Activated naive CD4-positive, alpha-beta T cell treated with anti-CD3 and anti-CD28 coated beads, Interleukin-2, amount 50 U/mL, for 24 hours (primary cell): Measurements from ENCODE around the gene MPIG6B.

Experiments used
- H3K27ac Mint-ChIP-seq: one replicate; pipeline ENCODE4 v1.8.0; 2021; ENCODE audit warnings: mild to moderate bottlenecking, mixed read lengths
- H3K27me3 Mint-ChIP-seq: one replicate; pipeline ENCODE4 v1.8.0; 2021; ENCODE audit warnings: mixed read lengths
- H3K36me3 Mint-ChIP-seq: one replicate; pipeline ENCODE4 v1.8.0; 2021; ENCODE audit warnings: mixed read lengths
- H3K4me1 Mint-ChIP-seq: one replicate; pipeline ENCODE4 v1.8.0; 2021; ENCODE audit warnings: mixed read lengths
- H3K4me3 Mint-ChIP-seq: one replicate; pipeline ENCODE4 v1.8.0; 2021; ENCODE audit warnings: mild to moderate bottlenecking, mixed read lengths
- H3K9me3 Mint-ChIP-seq: one replicate; pipeline ENCODE4 v1.8.0; 2021; ENCODE audit warnings: mixed read lengths

The MPIG6B gene

GRCh38 chr6:31737991-31738979 is 15.1 kb downstream of the MPIG6B start:
- Mint-ChIP-seq H3K36me3 (peaks cover 10% of the 10 kb centered on the region), H3K27ac (peak overlapping the region; percentile 66), H3K4me3 (peak overlapping the region; percentile 96), H3K4me1 (peaks cover 56% of the 10 kb centered on the region), H3K9me3 (no peaks in the 10 kb centered on the region), H3K27me3 (no peaks in the 10 kb centered on the region)

GRCh38 chr6:31739639-31740396 is 16.6 kb downstream of the MPIG6B start, which contains the start of gene MSH5:
MSH5 (plus strand) TSS chr6:31740005; CDS start chr6:31740467, 462 bp downstream.
- H3K4me3 Mint-ChIP-seq = peak within 1 kb of the TSS; percentile 98
- H3K36me3 Mint-ChIP-seq = peaks cover 10% of the 10 kb centered on the region
- peak within 1 kb of the TSS; percentile 94 for H3K27ac Mint-ChIP-seq
- no peaks in the 10 kb centered on the region for H3K27me3 Mint-ChIP-seq
- H3K9me3 Mint-ChIP-seq = no peaks in the 10 kb centered on the region
- H3K4me1 Mint-ChIP-seq = peaks cover 43% of the 10 kb centered on the region

GRCh38 chr6:31740397-31741223 is 17.4 kb downstream of the MPIG6B start:
- H3K4me3 Mint-ChIP-seq = peak overlapping the region; percentile 98
- peaks cover 10% of the 10 kb centered on the region for H3K36me3 Mint-ChIP-seq
- peak overlapping the region; percentile 94 for H3K27ac Mint-ChIP-seq
- H3K4me1 Mint-ChIP-seq = peaks cover 43% of the 10 kb centered on the region
- H3K27me3 Mint-ChIP-seq = no peaks in the 10 kb centered on the region
- no peaks in the 10 kb centered on the region for H3K9me3 Mint-ChIP-seq

GRCh38 chr6:31741815-31742214 is 18.6 kb downstream of the MPIG6B start:
- Mint-ChIP-seq H3K27me3 (no peaks in the 10 kb centered on the region), H3K27ac (no peak overlapping the region), H3K36me3 (peaks cover 10% of the 10 kb centered on the region), H3K4me1 (peaks cover 39% of the 10 kb centered on the region), H3K4me3 (peak overlapping the region; percentile 65), H3K9me3 (no peaks in the 10 kb centered on the region)

GRCh38 chr6:31742894-31743293 is 19.7 kb downstream of the MPIG6B start:
- Mint-ChIP-seq H3K9me3 (no peaks in the 10 kb centered on the region), H3K4me1 (peaks cover 28% of the 10 kb centered on the region), H3K27me3 (no peaks in the 10 kb centered on the region), H3K36me3 (peaks cover 10% of the 10 kb centered on the region), H3K27ac (no peak overlapping the region), H3K4me3 (no peak overlapping the region)

- H3K9me3 Mint-ChIP-seq = no peaks in the 10 kb centered on the region
Measured at GRCh38 chr6:31744422-31744821, 21.2 kb downstream of the MPIG6B start.

GRCh38 chr6:31749301-31750036 is 26.3 kb downstream of the MPIG6B start:
- Mint-ChIP-seq H3K4me3 (no peak overlapping the region), H3K36me3 (no peaks in the 10 kb centered on the region), H3K27ac (no peak overlapping the region), H3K4me1 (no peaks in the 10 kb centered on the region), H3K9me3 (no peaks in the 10 kb centered on the region), H3K27me3 (no peaks in the 10 kb centered on the region)

More at GRCh38 chr6:31744422-31744821, 21.2 kb downstream of the MPIG6B start:
- Mint-ChIP-seq H3K36me3 (peaks cover 10% of the 10 kb centered on the region), H3K27ac (no peak overlapping the region), H3K4me3 (no peak overlapping the region), H3K4me1 (peaks cover 13% of the 10 kb centered on the region), H3K27me3 (no peaks in the 10 kb centered on the region)

GRCh38 chr6:31750411-31751022 is 27.3 kb downstream of the MPIG6B start:
- Mint-ChIP-seq H3K27ac (no peak overlapping the region), H3K27me3 (no peaks in the 10 kb centered on the region), H3K4me1 (no peaks in the 10 kb centered on the region), H3K36me3 (no peaks in the 10 kb centered on the region), H3K9me3 (no peaks in the 10 kb centered on the region), H3K4me3 (no peak overlapping the region)

- H3K27ac Mint-ChIP-seq = peak overlapping the region; percentile 43
- no peaks in the 10 kb centered on the region for H3K36me3 Mint-ChIP-seq
- H3K9me3 Mint-ChIP-seq = no peaks in the 10 kb centered on the region
- no peaks in the 10 kb centered on the region for H3K4me1 Mint-ChIP-seq
- no peak overlapping the region for H3K4me3 Mint-ChIP-seq
- no peaks in the 10 kb centered on the region for H3K27me3 Mint-ChIP-seq
Measured at GRCh38 chr6:31752739-31753319, 29.7 kb downstream of the MPIG6B start.

GRCh38 chr6:31758281-31758680 is 35.1 kb downstream of the MPIG6B start:
- Mint-ChIP-seq H3K4me1 (no peaks in the 10 kb centered on the region), H3K4me3 (no peak overlapping the region), H3K27me3 (no peaks in the 10 kb centered on the region), H3K36me3 (peaks cover 15% of the 10 kb centered on the region), H3K27ac (no peak overlapping the region), H3K9me3 (no peaks in the 10 kb centered on the region)

- peaks cover 15% of the 10 kb centered on the region for H3K36me3 Mint-ChIP-seq
- H3K9me3 Mint-ChIP-seq = no peaks in the 10 kb centered on the region
- no peak overlapping the region for H3K4me3 Mint-ChIP-seq
- peaks cover 3% of the 10 kb centered on the region for H3K4me1 Mint-ChIP-seq
- H3K27ac Mint-ChIP-seq = no peak overlapping the region
- no peaks in the 10 kb centered on the region for H3K27me3 Mint-ChIP-seq
Measured at GRCh38 chr6:31760790-31761189, 37.6 kb downstream of the MPIG6B start.

GRCh38 chr6:31761343-31761742 is 38.2 kb downstream of the MPIG6B start:
- H3K27me3 Mint-ChIP-seq = no peaks in the 10 kb centered on the region
- no peak overlapping the region for H3K4me3 Mint-ChIP-seq
- H3K9me3 Mint-ChIP-seq = no peaks in the 10 kb centered on the region
- peaks cover 3% of the 10 kb centered on the region for H3K4me1 Mint-ChIP-seq
- no peak overlapping the region for H3K27ac Mint-ChIP-seq
- H3K36me3 Mint-ChIP-seq = peaks cover 15% of the 10 kb centered on the region

- Mint-ChIP-seq H3K4me1 (peaks cover 3% of the 10 kb centered on the region), H3K36me3 (peaks cover 15% of the 10 kb centered on the region), H3K9me3 (no peaks in the 10 kb centered on the region), H3K27me3 (no peaks in the 10 kb centered on the region), H3K27ac (no peak within 1 kb of the TSS), H3K4me3 (no peak within 1 kb of the TSS)
Measured at GRCh38 chr6:31762356-31762755, 39.2 kb downstream of the MPIG6B start, which contains the start of gene SAPCD1. SAPCD1 (plus strand) TSS chr6:31762656; CDS start chr6:31763055, 399 bp downstream.
